Fibroblast of mammary gland (primary cell): ENCODE data around the gene DLG2.

Experiments
- DNase-seq: peaks from one replicate; pipeline ENCODE4 v3.0.0-alpha.2; 2010; ENCODE audit warnings: low read depth
- H3K4me3 ChIP-seq: 2 replicates; pipeline ENCODE4 v1.5.1; 2011; ENCODE audit warnings: low read depth, mild to moderate bottlenecking, low read length, moderate library complexity; ENCODE audit not compliant: control insufficient read depth
- CTCF ChIP-seq: conservative IDR thresholded peaks from 2 replicates; pipeline ENCODE4 v1.5.1; 2011; ENCODE audit warnings: low read depth, low read length, inconsistent platforms; ENCODE audit not compliant: control insufficient read depth, insufficient read depth

Gene DLG2

GRCh38 chr11:83680321-83680720, 1946.8 kb downstream of the DLG2 start:
- TF ChIP-seq CTCF = no peak
- no peak for DNase-seq
- no peak overlapping the region for H3K4me3 ChIP-seq

GRCh38 chr11:83678831-83679584, 1948.1 kb downstream of the DLG2 start:
- no peak for TF ChIP-seq CTCF
- DNase-seq = no peak
- H3K4me3 ChIP-seq = no peak overlapping the region

GRCh38 chr11:83677730-83678129, 1949.4 kb downstream of the DLG2 start:
- H3K4me3 ChIP-seq = no peak overlapping the region
- DNase-seq = no peak
- TF ChIP-seq CTCF = no peak

- DNase-seq = no peak
- TF ChIP-seq CTCF = no peak
- H3K4me3 ChIP-seq = no peak overlapping the region
Measured at GRCh38 chr11:83676056-83676601, 1951.0 kb downstream of the DLG2 start.

GRCh38 chr11:83674102-83674896, 1952.8 kb downstream of the DLG2 start:
- H3K4me3 ChIP-seq = no peak overlapping the region
- no peak for DNase-seq
- no peak for TF ChIP-seq CTCF

GRCh38 chr11:83671289-83671688, 1955.9 kb downstream of the DLG2 start:
- peak; percentile 33 for DNase-seq
- H3K4me3 ChIP-seq = no peak overlapping the region
- TF ChIP-seq CTCF = peak; percentile 29
